GM23338 (cell line): ENCODE data around the gene NDRG3.

ENCODE experiments used
- CREB1 ChIP-seq: fragments of 250-450 bp; sonication (Bioruptor Pico); IDR thresholded peaks from 2 replicates; pipeline ENCODE4 v1.5.0; 2020; ENCODE audit warnings: low read depth, mild to moderate bottlenecking, moderate library complexity
- CTCF ChIP-seq, 2 experiments: fragments of 200-600 bp in 1 of 2; sonication (generic) in 1 of 2; conservative IDR thresholded peaks; 2 replicates each; pipeline versions ENCODE4 v1.5.1 to v1.6.1; 2016 to 2017; ENCODE audit warnings: antibody characterized with exemption in 2 of 2, low read depth in 2 of 2, mild to moderate bottlenecking in 2 of 2, moderate library complexity in 1 of 2
- EZH2 ChIP-seq: fragments of 200-600 bp; sonication (generic); IDR thresholded peaks from one replicate; pipeline ENCODE4 v1.8.0; 2017; ENCODE audit warnings: antibody characterized with exemption, mild to moderate bottlenecking, low read depth; ENCODE audit not compliant: unreplicated experiment
- EZH2phosphoT487 ChIP-seq: fragments of 200-600 bp; sonication (generic); IDR thresholded peaks from one replicate; pipeline ENCODE4 v1.8.1; 2018; ENCODE audit warnings: antibody characterized with exemption; ENCODE audit not compliant: unreplicated experiment
- JUNB ChIP-seq: IDR thresholded peaks from one replicate; pipeline ENCODE4 v1.6.1; 2016; ENCODE audit warnings: antibody characterized with exemption; ENCODE audit not compliant: unreplicated experiment
- NANOG ChIP-seq: IDR thresholded peaks from 2 replicates; pipeline ENCODE4 v1.6.1; 2016; ENCODE audit warnings: antibody characterized with exemption, borderline replicate concordance
- POLR2AphosphoS5 ChIP-seq: IDR thresholded peaks from 2 replicates; pipeline ENCODE4 v1.6.1; 2016; ENCODE audit warnings: antibody characterized with exemption, low read depth
- STAT1 ChIP-seq: IDR thresholded peaks from one replicate; pipeline ENCODE4 v1.6.1; 2016; ENCODE audit warnings: antibody characterized with exemption; ENCODE audit not compliant: unreplicated experiment
- ZNF114 ChIP-seq: fragments of 250-450 bp; sonication (Bioruptor Pico); IDR thresholded peaks from 2 replicates; pipeline ENCODE4 v1.5.0; 2020; ENCODE audit warnings: mild to moderate bottlenecking, moderate library complexity
- ZNF331 ChIP-seq: fragments of 250-450 bp; sonication (Bioruptor Pico); IDR thresholded peaks from 2 replicates; pipeline ENCODE4 v1.5.0; 2020; ENCODE audit warnings: low read depth, mild to moderate bottlenecking, moderate library complexity
- ZNF462 ChIP-seq: fragments of 250-450 bp; sonication (Bioruptor Pico); IDR thresholded peaks from 2 replicates; pipeline ENCODE4 v1.5.0; 2020; ENCODE audit warnings: mild to moderate bottlenecking, moderate library complexity
- TF ChIP-seq, protein P1 (sequence below): IDR thresholded peaks from 2 replicates; pipeline ENCODE4 v1.6.1; 2016; ENCODE audit warnings: antibody characterized with exemption
- TF ChIP-seq, protein P2 (sequence below): IDR thresholded peaks from one replicate; pipeline ENCODE4 v1.6.1; 2018; ENCODE audit warnings: antibody characterized with exemption; ENCODE audit not compliant: unreplicated experiment

DNA sequence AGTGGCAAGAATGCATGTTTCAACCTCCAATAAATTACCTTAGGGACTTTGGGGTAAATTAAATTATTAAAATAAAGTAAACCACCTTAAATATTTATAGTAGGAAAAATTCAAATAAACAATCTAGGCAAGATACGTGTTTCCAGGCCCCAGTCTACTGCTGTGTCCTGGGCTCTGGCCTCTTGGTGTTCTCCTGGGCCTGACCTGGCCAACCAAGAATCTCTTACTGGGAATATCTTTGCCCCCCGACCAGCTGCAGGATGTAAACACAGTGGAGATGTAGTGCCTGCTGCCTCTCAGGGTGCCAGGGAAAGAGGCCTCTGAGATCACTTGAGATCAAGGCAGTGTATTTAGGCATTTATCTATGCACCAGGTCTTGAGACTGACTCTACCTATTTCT is 39.4 kb upstream of the NDRG3 start:
- TF ChIP-seq CTCF (conservative IDR thresholded peaks at IDR 0.05; ENCODE audit: low read depth in 2 of 2) = no peak
- TF ChIP-seq EZH2 = no peak
- TF ChIP-seq, protein P1, sequence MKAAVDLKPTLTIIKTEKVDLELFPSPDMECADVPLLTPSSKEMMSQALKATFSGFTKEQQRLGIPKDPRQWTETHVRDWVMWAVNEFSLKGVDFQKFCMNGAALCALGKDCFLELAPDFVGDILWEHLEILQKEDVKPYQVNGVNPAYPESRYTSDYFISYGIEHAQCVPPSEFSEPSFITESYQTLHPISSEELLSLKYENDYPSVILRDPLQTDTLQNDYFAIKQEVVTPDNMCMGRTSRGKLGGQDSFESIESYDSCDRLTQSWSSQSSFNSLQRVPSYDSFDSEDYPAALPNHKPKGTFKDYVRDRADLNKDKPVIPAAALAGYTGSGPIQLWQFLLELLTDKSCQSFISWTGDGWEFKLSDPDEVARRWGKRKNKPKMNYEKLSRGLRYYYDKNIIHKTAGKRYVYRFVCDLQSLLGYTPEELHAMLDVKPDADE = no peak
- TF ChIP-seq EZH2phosphoT487 = no peak
- TF ChIP-seq JUNB = no peak
- TF ChIP-seq POLR2AphosphoS5 = no peak
- TF ChIP-seq NANOG = no peak
- TF ChIP-seq, protein P2, sequence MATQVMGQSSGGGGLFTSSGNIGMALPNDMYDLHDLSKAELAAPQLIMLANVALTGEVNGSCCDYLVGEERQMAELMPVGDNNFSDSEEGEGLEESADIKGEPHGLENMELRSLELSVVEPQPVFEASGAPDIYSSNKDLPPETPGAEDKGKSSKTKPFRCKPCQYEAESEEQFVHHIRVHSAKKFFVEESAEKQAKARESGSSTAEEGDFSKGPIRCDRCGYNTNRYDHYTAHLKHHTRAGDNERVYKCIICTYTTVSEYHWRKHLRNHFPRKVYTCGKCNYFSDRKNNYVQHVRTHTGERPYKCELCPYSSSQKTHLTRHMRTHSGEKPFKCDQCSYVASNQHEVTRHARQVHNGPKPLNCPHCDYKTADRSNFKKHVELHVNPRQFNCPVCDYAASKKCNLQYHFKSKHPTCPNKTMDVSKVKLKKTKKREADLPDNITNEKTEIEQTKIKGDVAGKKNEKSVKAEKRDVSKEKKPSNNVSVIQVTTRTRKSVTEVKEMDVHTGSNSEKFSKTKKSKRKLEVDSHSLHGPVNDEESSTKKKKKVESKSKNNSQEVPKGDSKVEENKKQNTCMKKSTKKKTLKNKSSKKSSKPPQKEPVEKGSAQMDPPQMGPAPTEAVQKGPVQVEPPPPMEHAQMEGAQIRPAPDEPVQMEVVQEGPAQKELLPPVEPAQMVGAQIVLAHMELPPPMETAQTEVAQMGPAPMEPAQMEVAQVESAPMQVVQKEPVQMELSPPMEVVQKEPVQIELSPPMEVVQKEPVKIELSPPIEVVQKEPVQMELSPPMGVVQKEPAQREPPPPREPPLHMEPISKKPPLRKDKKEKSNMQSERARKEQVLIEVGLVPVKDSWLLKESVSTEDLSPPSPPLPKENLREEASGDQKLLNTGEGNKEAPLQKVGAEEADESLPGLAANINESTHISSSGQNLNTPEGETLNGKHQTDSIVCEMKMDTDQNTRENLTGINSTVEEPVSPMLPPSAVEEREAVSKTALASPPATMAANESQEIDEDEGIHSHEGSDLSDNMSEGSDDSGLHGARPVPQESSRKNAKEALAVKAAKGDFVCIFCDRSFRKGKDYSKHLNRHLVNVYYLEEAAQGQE = no peak
- TF ChIP-seq CREB1 = no peak
- no peak for TF ChIP-seq ZNF114 (CRISPR knock-in tag)
- TF ChIP-seq ZNF331 = no peak
- TF ChIP-seq STAT1 = no peak
- TF ChIP-seq ZNF462 (CRISPR knock-in tag) = no peak
